GM21717 (cell line): ENCODE measurements around the gene C22orf31.

Source experiments
- ATAC-seq: cut with Tn5 transposase; IDR thresholded peaks from one replicate; pipeline ENCODE4 v1.9.1; 2021; ENCODE audit warnings: mild to moderate bottlenecking, moderate library complexity; ENCODE audit not compliant: unreplicated experiment

C22orf31 gene

GRCh38 chr22:29081517-29082236 lies 20.0 kb upstream of the C22orf31 start:
- no peak for ATAC-seq

DNA sequence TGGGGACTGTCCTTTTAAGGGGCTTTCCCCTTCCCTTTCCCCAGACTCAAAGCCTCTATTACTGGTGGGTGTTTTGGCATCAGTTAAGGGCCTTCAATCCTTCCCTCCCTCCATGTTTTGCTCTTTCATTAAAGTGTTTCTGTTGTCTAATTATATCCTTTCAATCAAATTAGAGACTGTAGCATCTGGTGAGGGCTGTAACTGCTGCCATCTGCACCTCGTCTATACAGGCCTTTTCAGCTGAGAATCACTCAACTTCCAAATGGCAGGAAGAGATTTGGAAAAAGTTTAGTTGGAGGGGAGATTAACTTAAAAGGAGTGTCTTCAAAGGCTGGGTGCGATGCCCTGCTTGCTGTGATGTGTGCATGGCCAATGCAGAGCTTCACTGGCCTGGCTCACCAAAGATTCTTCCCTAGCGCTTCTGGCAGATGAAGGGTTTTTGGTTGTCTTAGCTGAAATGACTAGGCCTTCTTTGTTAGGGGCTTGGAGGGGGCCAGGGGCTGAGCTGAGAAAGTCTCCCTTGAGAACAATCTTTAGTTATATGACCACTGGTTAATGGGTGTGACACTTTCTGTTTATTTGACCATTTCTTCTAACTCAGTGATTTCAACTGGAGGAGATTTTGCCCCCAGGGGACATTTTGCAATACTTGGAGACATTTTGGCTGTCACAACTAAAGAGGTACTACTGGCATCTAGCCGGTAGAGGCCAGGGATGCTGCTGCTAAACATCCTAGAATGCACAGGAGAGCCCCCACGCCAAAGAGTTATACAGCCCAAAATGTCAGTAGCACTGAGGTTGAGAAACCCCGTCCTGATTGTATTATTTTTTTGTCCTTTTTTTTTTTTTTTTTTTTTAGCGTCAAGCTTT lies 18.7 kb upstream of the C22orf31 start:
- ATAC-seq: no peak

- ATAC-seq: no peak
These were observed 17.7 kb upstream of the C22orf31 start for GRCh38 chr22:29079218-29079901.

DNA sequence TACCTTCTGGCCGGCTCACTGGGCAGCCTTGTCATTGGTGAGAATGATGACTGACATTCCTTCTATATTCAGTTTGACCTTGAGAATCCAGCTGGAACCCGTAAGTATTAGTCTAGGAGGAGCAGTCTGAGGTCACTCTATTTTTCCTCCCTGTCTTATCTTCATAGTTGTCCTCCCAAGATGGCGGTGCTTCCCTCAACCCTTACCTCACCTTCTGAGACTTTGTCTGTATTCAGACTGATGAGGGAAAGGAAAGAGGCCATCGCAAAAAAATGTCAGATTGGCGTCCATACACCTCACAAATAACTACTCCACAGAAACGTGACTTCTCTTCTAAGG lies 17.2 kb upstream of the C22orf31 start:
- ATAC-seq: no peak

GRCh38 chr22:29078036-29078868 lies 16.6 kb upstream of the C22orf31 start:
- ATAC-seq: no peak

DNA sequence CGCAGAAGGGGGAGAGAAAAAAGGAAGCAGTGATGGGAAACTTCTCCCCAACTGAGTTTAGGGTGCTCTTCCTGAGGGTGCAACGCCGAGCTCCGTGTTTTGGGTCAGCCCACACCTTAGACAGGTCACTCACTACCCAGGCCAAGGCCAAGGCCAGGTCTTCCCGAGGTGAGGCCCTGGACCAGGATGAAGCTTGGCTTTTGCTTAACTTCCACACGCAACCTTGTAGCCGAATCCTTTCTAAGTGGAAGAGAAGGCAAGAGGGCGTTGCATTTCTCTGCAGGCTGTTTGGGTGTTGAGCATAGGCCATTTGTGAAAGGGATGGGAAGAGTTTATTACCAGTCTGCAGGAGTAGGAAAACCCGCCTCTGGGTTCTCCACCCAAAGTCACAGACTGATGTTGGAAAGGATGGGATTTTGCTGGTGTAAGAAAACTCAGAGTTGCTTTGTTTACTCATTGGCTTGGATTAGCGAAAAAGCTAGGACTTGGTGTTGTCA lies 12.7 kb upstream of the C22orf31 start:
- no peak for ATAC-seq

DNA sequence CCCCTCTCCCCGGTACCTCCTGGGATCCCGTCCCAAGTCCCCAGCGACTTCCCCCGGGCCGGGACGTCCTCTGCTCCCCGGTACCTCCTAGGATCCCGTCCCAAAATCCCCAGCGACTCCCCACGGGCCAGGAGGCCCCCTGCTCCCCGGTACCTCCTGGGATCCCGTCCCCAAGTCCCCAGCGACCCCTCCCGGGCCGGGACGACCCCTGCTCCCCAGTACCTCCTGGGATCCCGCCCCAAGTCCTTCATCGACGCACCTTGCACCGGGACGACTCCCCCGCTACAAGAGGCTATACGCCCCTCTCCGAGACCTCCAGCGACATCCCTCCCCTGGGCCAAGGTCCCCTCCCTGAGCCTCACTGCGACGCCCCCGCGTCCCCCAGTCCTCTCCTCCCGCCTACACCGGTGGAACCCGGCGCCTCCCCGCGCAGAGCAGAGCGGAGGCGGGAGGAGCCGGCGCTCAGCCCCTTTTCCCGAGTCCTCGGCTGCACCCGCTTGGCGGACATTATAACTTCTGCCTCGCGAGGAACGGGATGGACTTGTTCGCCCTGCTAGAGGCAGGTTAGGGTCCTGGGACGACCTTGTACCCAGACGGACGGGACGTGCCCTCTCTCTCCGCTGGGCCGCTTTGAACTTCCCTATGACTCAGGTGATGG lies 12.1 kb upstream of the C22orf31 start:
- no peak for ATAC-seq

GRCh38 chr22:29072979-29073617 lies 11.5 kb upstream of the C22orf31 start, which contains the start of gene KREMEN1:
TSS of gene KREMEN1 (plus strand) at chr22:29073035. CDS start at chr22:29073131, 96 bp downstream.
- no peak for ATAC-seq

DNA sequence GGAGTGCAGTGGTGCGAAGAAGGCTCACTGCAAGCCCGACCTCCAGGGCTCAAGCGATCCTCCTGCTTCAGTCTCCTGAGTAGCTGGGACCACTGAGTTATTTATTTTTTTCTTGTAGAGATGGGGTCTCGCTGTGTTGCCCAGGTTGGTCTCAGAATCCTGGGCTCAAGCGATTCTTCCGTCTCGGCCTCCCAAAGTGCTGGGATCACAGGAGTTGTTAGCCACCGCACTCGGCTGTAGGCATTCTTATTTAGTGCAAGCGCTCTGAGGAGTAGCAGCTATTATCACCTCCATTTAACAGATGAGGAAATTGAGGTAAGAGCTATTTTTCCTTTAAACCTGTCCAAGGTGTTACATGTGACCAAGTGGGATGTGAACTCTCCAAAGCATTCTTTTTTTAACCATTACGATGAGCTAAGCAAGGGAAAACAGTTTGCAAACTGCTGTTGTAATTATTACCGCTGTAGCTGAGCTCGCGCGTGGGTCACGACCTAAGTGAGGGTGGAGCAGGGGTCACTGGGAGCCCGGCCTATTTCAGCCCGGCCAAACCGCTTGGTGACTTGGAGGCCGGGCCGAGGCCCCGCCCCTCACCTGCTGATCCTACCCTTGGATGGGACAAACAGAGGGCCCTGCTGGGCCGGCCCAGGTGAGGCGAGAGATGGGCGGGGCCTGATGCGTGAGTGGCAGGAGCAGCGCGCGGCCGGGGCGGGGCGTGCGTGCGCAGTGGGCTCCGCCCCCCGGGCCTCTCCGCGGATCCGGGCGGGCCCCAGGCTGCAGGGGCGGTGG lies 10.8 kb upstream of the C22orf31 start:
- peak; percentile 82 for ATAC-seq

DNA sequence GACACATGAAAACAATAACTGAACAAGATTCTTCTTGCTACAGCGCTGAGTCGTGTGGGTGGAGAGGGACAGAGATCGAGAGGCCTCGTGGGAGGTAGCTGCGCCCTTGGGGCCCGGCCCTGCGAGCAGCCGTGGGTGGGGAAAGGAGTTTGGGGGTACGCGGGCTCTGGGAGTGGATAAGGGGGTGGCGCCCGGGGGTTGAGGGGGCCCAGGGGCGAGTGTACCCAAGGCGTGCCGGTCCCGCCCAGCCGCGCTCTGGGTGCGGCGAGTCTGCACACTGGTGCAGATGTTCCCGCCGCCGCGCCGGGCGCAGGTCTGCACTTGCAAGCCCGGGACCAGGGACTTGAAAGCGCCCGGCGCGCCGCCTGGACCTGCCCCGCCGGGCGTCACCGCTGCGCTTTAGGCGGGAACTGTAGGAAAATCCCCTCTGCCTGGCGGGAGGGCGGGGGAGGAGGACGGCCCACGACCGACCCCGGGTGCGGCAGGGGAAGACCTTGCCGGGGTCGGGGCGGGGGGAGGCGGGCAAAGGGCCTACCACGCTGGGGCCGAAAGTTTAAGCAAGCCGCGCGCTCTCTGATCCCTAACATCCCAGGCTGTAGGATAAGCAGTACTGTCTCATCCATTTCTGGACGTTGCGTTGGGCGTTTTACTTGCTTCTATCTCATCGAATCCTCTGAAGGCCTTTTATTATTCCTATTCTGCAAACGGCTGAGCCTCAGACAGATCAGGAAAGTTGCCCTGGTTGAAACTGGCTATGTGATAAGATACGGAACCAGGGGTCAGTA lies 9.8 kb upstream of the C22orf31 start:
- ATAC-seq: no peak

DNA sequence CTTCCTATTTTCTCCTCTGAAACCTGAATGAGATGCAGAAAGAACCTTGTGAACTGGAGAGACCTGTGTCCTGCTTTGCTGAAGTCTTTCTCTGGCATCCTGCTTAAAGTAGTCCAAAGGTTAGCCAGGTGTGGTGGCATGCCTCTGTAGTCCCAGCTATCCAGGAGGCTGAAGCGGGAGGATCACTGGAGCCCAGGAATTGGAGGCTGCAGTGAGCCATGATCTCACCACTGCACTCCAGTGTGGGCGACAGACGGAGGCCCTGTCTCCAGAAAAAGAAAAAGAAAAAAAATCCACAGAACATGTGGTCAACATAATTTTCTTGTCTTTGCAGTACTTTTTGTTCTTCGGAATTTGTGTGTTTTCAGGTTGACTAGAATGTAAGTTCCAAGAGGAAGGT lies 8.9 kb upstream of the C22orf31 start:
- no peak for ATAC-seq

GRCh38 chr22:29069463-29069862 lies 7.8 kb upstream of the C22orf31 start:
- ATAC-seq: no peak

- ATAC-seq: no peak
These were observed 4.0 kb upstream of the C22orf31 start for GRCh38 chr22:29065468-29066190.

GRCh38 chr22:29062286-29062821 lies 723 bp upstream of the C22orf31 start:
- no peak for ATAC-seq

DNA sequence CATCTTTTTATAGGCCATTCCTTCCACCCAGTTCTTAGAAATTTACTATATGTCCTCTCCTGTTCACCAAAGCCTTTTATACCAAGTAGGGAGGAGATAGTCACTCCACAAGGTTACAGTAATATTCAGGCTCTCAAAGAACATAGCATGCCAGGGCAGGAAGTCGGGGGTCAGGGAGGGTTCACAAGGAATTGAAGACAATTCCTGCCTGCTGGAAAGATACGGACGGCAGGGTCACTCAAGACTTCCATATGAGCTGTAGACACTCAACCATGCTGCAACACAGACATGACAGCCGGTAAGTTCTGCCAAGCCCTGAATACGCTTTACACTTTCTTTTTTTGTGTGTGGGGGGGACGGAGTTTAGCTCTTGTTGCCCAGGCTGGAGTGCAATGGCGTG lies 700 bp downstream of the C22orf31 start:
- no peak for ATAC-seq

DNA sequence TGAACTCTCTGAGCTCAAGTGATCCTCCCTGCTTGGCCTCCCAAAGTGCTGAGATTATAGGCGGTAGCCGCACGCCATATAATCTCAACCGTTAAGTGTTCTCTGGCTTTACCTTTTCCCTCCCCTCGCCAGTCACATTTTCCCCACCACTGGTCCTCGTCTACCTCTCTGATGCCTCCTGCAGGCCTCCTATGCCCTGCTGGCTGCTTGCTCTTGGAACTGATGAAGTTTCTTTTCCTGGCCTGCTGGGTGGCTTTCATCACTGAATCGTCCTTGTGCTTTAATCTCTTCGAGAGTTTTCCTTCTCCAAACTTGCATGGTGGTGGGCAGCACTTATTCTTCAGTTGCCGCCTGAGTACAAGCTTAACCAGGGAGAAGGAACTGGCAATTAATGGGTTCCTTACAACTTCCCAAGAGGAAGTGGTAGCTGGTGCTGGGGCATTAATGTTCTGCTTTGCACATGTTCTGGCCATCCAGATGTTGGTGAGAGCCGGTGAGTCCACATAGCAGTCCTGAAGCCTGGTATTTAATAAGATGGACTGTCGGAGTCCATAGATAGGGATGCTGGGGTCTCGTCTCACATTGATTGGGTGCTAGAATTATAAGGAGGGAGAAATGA lies 1.3 kb downstream of the C22orf31 start:
- no peak for ATAC-seq

- no peak for ATAC-seq
These were observed 5.2 kb downstream of the C22orf31 start for GRCh38 chr22:29056472-29056871.
